GM12878 (cell line): ENCODE measurements around the gene IQCH. TPM values are rescaled to one million over a fixed set of nuclear protein-coding genes. Genes with fewer than 3 reads are reported as not detected.

Experiments
- ATAC-seq: fragments of 200-7000 bp; cut with Tn5 transposase; 3 replicates; pipeline ENCODE4 v1.9.1; 2020; ENCODE audit warnings: mild to moderate bottlenecking, moderate library complexity
- BruUV-seq: library from RNA; stranded (reverse); fragments of 400-500 nt; replicated peaks from 2 replicates; lab custom pipeline; 2021; lab: Mats Ljungman, UMichigan
- CTCF ChIA-PET: fragments of 300-600 bp; sonication (Branson Sonifier 250); formaldehyde crosslinking; extraction: SDS; loops from one replicate; lab custom pipeline; 2021; ENCODE audit warnings: inconsistent platforms; lab: Yijun Ruan, JAX
- POLR2A ChIA-PET: fragments of 350-600 bp; formaldehyde crosslinking; extraction: SDS; loops from one replicate; lab custom pipeline; 2021; ENCODE audit warnings: inconsistent platforms; lab: Charles Lee
- RAD21 ChIA-PET: fragments of 300-600 bp; sonication (Branson Sonifier 250); formaldehyde crosslinking; loops from one replicate; lab custom pipeline; 2023; ENCODE audit warnings: antibody characterized with exemption; ENCODE audit not compliant: unreplicated experiment; lab: Charles Lee
- SMC1A ChIA-PET: fragments of 300-600 bp; sonication (Branson Sonifier 250); formaldehyde crosslinking; loops from one replicate; lab custom pipeline; 2023; ENCODE audit not compliant: unreplicated experiment, uncharacterized antibody; lab: Charles Lee
- DNase-seq: peaks from one replicate; pipeline ENCODE4 v3.0.0-alpha.2; 2011; ENCODE audit warnings: low read depth, low spot score
- FAIRE-seq: peaks from 3 replicates; lab custom pipeline; 2011; peaks lifted over from hg19 to GRCh38; lab: Jason Lieb, UNC
- H2AFZ ChIP-seq: 2 replicates; pipeline ENCODE4 v1.6.0; 2011; ENCODE audit warnings: low read depth, low read length, control low read depth; ENCODE audit not compliant: control insufficient read depth
- H3K27ac ChIP-seq: 2 replicates; pipeline ENCODE4 v1.5.1; 2011; ENCODE audit warnings: control low read depth; ENCODE audit not compliant: control insufficient read depth, insufficient read depth
- H3K27me3 ChIP-seq, 2 experiments: replicated peaks in 1 of 2; 2 replicates each; pipeline versions ENCODE4 v1.6.0 to v1.6.1; 2011; ENCODE audit warnings: low read length in 1 of 2; ENCODE audit not compliant: control insufficient read depth in 2 of 2, insufficient read depth in 2 of 2
- H3K36me3 ChIP-seq, 2 experiments: 2 replicates each; pipeline ENCODE4 v1.5.1; 2011; ENCODE audit warnings: low read length in 1 of 2; ENCODE audit not compliant: control insufficient read depth in 2 of 2, insufficient read depth in 2 of 2
- H3K4me1 ChIP-seq: 2 replicates; pipeline ENCODE4 v1.6.1; 2011; ENCODE audit warnings: mild to moderate bottlenecking, low read length, moderate library complexity, mixed read lengths; ENCODE audit not compliant: control insufficient read depth, insufficient read depth
- H3K4me2 ChIP-seq: 2 replicates; pipeline ENCODE4 v1.6.0; 2011; ENCODE audit warnings: control low read depth; ENCODE audit not compliant: control insufficient read depth, insufficient read depth
- H3K4me3 ChIP-seq: fragments of 200-600 bp; sonication (generic); 2 replicates; pipeline ENCODE4 v1.5.1; 2016
- H3K79me2 ChIP-seq: 2 replicates; pipeline ENCODE4 v1.6.0; 2011; ENCODE audit warnings: low read length; ENCODE audit not compliant: control insufficient read depth, insufficient read depth
- H3K9ac ChIP-seq: 2 replicates; pipeline ENCODE4 v1.8.0; 2011; ENCODE audit warnings: low read length, control low read depth, mixed read lengths; ENCODE audit not compliant: control insufficient read depth, insufficient read depth
- H3K9me3 ChIP-seq: replicated peaks from 3 replicates; pipeline ENCODE4 v1.5.1; 2011; ENCODE audit warnings: mild to moderate bottlenecking, low read length; ENCODE audit not compliant: control insufficient read depth, insufficient read depth
- H4K20me1 ChIP-seq: 2 replicates; pipeline ENCODE4 v1.6.0; 2011; ENCODE audit not compliant: control insufficient read depth, insufficient read depth
- E2F4 ChIP-seq: IDR thresholded peaks from 2 replicates; pipeline ENCODE4 v1.6.1; 2012; ENCODE audit warnings: low read depth, low read length, improper control_type of control experiment
- EED ChIP-seq: sonication (generic); IDR thresholded peaks from 2 replicates; pipeline ENCODE4 v1.6.1; 2016; ENCODE audit warnings: antibody characterized with exemption, low read depth
- HDGF ChIP-seq: fragments of 450-650 bp; IDR thresholded peaks from 2 replicates; pipeline ENCODE4 v1.6.1; 2016; ENCODE audit warnings: antibody characterized with exemption
- IKZF1 ChIP-seq: fragments of 450-650 bp; conservative IDR thresholded peaks from 2 replicates; pipeline ENCODE4 v1.6.1; 2017; ENCODE audit warnings: antibody characterized with exemption, mild to moderate bottlenecking
- MAX ChIP-seq: IDR thresholded peaks from 2 replicates; pipeline ENCODE4 v1.6.1; 2012; ENCODE audit warnings: low read depth, low read length, improper control_type of control experiment
- MEF2A ChIP-seq: IDR thresholded peaks from 2 replicates; pipeline ENCODE4 v1.6.1; 2011; ENCODE audit warnings: low read depth, mild to moderate bottlenecking, low read length, moderate library complexity; ENCODE audit not compliant: insufficient read depth
- MEF2B ChIP-seq: fragments of 450-650 bp; IDR thresholded peaks from 2 replicates; pipeline ENCODE4 v1.6.1; 2018; ENCODE audit warnings: mild to moderate bottlenecking, moderate library complexity; ENCODE audit not compliant: partially characterized antibody, poor library complexity, severe bottlenecking
- RAD21 ChIP-seq: IDR thresholded peaks from 2 replicates; pipeline ENCODE4 v1.6.1; 2011; ENCODE audit warnings: mild to moderate bottlenecking, low read depth, low read length, moderate library complexity; ENCODE audit not compliant: insufficient read depth
- RCOR1 ChIP-seq: conservative IDR thresholded peaks from 2 replicates; pipeline ENCODE4 v1.6.1; 2012; ENCODE audit warnings: low read depth, low read length, improper control_type of control experiment
- RFX5 ChIP-seq: IDR thresholded peaks from 2 replicates; pipeline ENCODE4 v1.6.1; 2011; ENCODE audit warnings: low read depth, low read length, improper control_type of control experiment
- SIX5 ChIP-seq: IDR thresholded peaks from 2 replicates; pipeline ENCODE4 v1.6.1; 2011; ENCODE audit warnings: mild to moderate bottlenecking, low read depth, low read length, moderate library complexity; ENCODE audit not compliant: severe bottlenecking
- TARDBP ChIP-seq: IDR thresholded peaks from 2 replicates; pipeline ENCODE4 v1.6.1; 2016; ENCODE audit warnings: borderline replicate concordance
- TCF12 ChIP-seq: IDR thresholded peaks from 2 replicates; pipeline ENCODE4 v1.6.1; 2011; ENCODE audit warnings: low read depth, mild to moderate bottlenecking, low read length
- TCF7 ChIP-seq: IDR thresholded peaks from 2 replicates; pipeline ENCODE4 v1.6.1; 2014; ENCODE audit warnings: antibody characterized with exemption, borderline replicate concordance
- ZNF207 ChIP-seq: fragments of 450-650 bp; IDR thresholded peaks from 2 replicates; pipeline ENCODE4 v1.6.1; 2014; ENCODE audit warnings: antibody characterized with exemption, mild to moderate bottlenecking, borderline replicate concordance
- WGBS: methylation state at CpG from one replicate; pipeline ENCODE4 v1.1.6; 2016; ENCODE audit warnings: low lambda C conversion rate; ENCODE audit not compliant: insufficient replicate concordance, insufficient coverage; ENCODE audit errors: missing lambda C conversion rate; 5-methylcytosine and 5-hydroxymethylcytosine counted together
- in situ Hi-C: fragments of 300-500 bp; cut with MboI; formaldehyde crosslinking; loops from 9 replicates; pipeline ENCODE4 v1.14.3; 2018; ENCODE audit warnings: mixed read lengths
- intact Hi-C: fragments of 100-400 bp; cut with micrococcal nuclease; formaldehyde crosslinking; loops from one replicate; pipeline ENCODE4 v1.14.2; 2022; ENCODE audit not compliant: unreplicated experiment
- polyA plus RNA-seq, 11 experiments: library from polyadenylated mRNA; depleted of rRNA in 4 of 11; unstranded in 6 of 11; stranded (reverse) in 5 of 11; fragments of >200 nt; fragmentation: Nextera tagmentation in 4 of 11; fragmentation: Illumina TruSeq in 1 of 11; extraction: Ambion mirVana in 4 of 11; extraction: Trizol in 1 of 11; gene quantifications; 1 replicate in 1 of 11; 2 replicates in 10 of 11; pipeline versions ENCODE4 v1.2.1 to v1.2.3, GENCODE V29; 2011 to 2016; ENCODE audit warnings: inconsistent platforms in 2 of 11, missing spikeins in 2 of 11, low read depth in 1 of 11
- total RNA-seq, 4 experiments: library from RNA; depleted of rRNA in 3 of 4; stranded (reverse); fragments of >200 nt in 3 of 4; fragmentation: Illumina TruSeq in 1 of 4; extraction: Trizol in 1 of 4; gene quantifications; 2 replicates each; pipeline versions ENCODE4 v1.2.1 to v1.2.3, GENCODE V29; 2013 to 2021

IQCH gene
- total and polyA plus RNA-seq, 10 of the 15 experiments (the other 5 are each of a cell fraction or from before 2014, with no cell fraction given): 0.29 to 1.3 (median 0.99) TPM

GRCh38 chr15:67537771-67538170 lies 283.2 kb downstream of the IQCH start:
- Histone ChIP-seq H2AFZ (no peak overlapping the region), H3K9me3 (no peaks in the 10 kb centered on the region; the same call in 2 of the 3 replicates), H3K4me1 (peaks cover 32% of the 10 kb centered on the region), H3K36me3 (no peaks in the 10 kb centered on the region), H3K79me2 (peaks cover 9% of the 10 kb centered on the region), H3K4me3 (no peak overlapping the region), H3K9ac (no peak overlapping the region), H3K27me3 (no peaks in the 10 kb centered on the region), H3K4me2 (no peak overlapping the region), H4K20me1 (no peaks in the 10 kb centered on the region), H3K27ac (no peak overlapping the region)
- intact Hi-C loops: loop anchor here (2.0 kb wide), 1 partner anchor 17 kb away; the partner anchor contains the start of gene C15orf61
- ChIA-PET SMC1A (interaction anchor here (0.8 to 1.6 kb wide), 3 partner anchors 12 to 42 kb away, joined by 4 to 5 read pairs (median 4); no protein-coding TSS in a partner anchor), RAD21 (no interaction called here), CTCF (interaction anchor here (0.6 to 1.7 kb wide), 3 partner anchors 9 to 388 kb away, joined by 3 to 5 read pairs (median 3); no protein-coding TSS in a partner anchor), POLR2A (interaction anchor here (0.6 kb wide), 2 partner anchors 52 to 1763 kb away, joined by 4 to 5 read pairs; no protein-coding TSS in a partner anchor)
- WGBS: 86% methylated on average over 1 of the region's 1 CpG
- ATAC-seq (no peak), FAIRE-seq (no peak), DNase-seq (no peak)
- in situ Hi-C loops: loop anchor here (25.0 kb wide), 1 partner anchor 1275 kb away; the partner anchor contains the start of gene ANP32A
- no TSS peak for BruUV-seq
- no peak for TF ChIP-seq IKZF1
- TF ChIP-seq HDGF: no peak
- TF ChIP-seq SIX5: no peak
- no peak for TF ChIP-seq ZNF207
- no peak for TF ChIP-seq RFX5
- TF ChIP-seq EED: no peak
- no peak for TF ChIP-seq MEF2A
- TF ChIP-seq RCOR1: no peak
- TF ChIP-seq MEF2B: no peak
- no peak for TF ChIP-seq TCF7
- no peak for TF ChIP-seq TARDBP
- TF ChIP-seq RAD21: no peak
- no peak for TF ChIP-seq TCF12
- no peak for TF ChIP-seq E2F4
- no peak for TF ChIP-seq MAX
- TF ChIP-seq, all 136 proteins: peak for 0
